ENCODE data around the gene MACROD2. TPM values are rescaled to one million over a fixed set of nuclear protein-coding genes. Genes with fewer than 3 reads are reported as not detected.

The MACROD2 gene
- polyA plus RNA-seq, 1 donor = 3.9 TPM

- no peak for DNase-seq
Measured at GRCh38 chr20:15061061-15061430, 1065.7 kb downstream of the MACROD2 start.

- DNase-seq = no peak
Measured at GRCh38 chr20:15061955-15062354, 1066.6 kb downstream of the MACROD2 start.

GRCh38 chr20:15063081-15063480, 1067.8 kb downstream of the MACROD2 start:
- DNase-seq = no peak

- no peak for DNase-seq
Measured at GRCh38 chr20:15064741-15065140, 1069.4 kb downstream of the MACROD2 start.

GRCh38 chr20:15065794-15066193, 1070.5 kb downstream of the MACROD2 start:
- DNase-seq = no peak

GRCh38 chr20:15068486-15068885, 1073.2 kb downstream of the MACROD2 start:
- DNase-seq = no peak

GRCh38 chr20:15069355-15069754, 1074.0 kb downstream of the MACROD2 start:
- no peak for DNase-seq

GRCh38 chr20:15071085-15071808, 1075.9 kb downstream of the MACROD2 start:
- no peak for DNase-seq

GRCh38 chr20:15072316-15072715, 1077.0 kb downstream of the MACROD2 start:
- peak; percentile 44 for DNase-seq

GRCh38 chr20:15075586-15075985, 1080.3 kb downstream of the MACROD2 start:
- DNase-seq = no peak

GRCh38 chr20:15076785-15077184, 1081.5 kb downstream of the MACROD2 start:
- DNase-seq = no peak

GRCh38 chr20:15077733-15078250, 1082.5 kb downstream of the MACROD2 start:
- no peak for DNase-seq

- DNase-seq = no peak
Measured at GRCh38 chr20:15079594-15080340, 1084.5 kb downstream of the MACROD2 start.

GRCh38 chr20:15081261-15081660, 1085.9 kb downstream of the MACROD2 start:
- DNase-seq = no peak

GRCh38 chr20:15091421-15092037, 1096.2 kb downstream of the MACROD2 start:
- no peak for DNase-seq

- no peak for DNase-seq
Measured at GRCh38 chr20:15098351-15098750, 1103.0 kb downstream of the MACROD2 start.

- no peak for DNase-seq
Measured at GRCh38 chr20:15099130-15099529, 1103.8 kb downstream of the MACROD2 start.

- no peak for DNase-seq
Measured at GRCh38 chr20:15100506-15101160, 1105.3 kb downstream of the MACROD2 start.

- DNase-seq = no peak
Measured at GRCh38 chr20:15107931-15108330, 1112.6 kb downstream of the MACROD2 start.

- DNase-seq = no peak
Measured at GRCh38 chr20:15109494-15109893, 1114.2 kb downstream of the MACROD2 start.

- no peak for DNase-seq
Measured at GRCh38 chr20:15111654-15112053, 1116.3 kb downstream of the MACROD2 start.

GRCh38 chr20:15113144-15113773, 1117.9 kb downstream of the MACROD2 start:
- DNase-seq = no peak
